ENCODE measurements around the gene JHY.

DNA sequence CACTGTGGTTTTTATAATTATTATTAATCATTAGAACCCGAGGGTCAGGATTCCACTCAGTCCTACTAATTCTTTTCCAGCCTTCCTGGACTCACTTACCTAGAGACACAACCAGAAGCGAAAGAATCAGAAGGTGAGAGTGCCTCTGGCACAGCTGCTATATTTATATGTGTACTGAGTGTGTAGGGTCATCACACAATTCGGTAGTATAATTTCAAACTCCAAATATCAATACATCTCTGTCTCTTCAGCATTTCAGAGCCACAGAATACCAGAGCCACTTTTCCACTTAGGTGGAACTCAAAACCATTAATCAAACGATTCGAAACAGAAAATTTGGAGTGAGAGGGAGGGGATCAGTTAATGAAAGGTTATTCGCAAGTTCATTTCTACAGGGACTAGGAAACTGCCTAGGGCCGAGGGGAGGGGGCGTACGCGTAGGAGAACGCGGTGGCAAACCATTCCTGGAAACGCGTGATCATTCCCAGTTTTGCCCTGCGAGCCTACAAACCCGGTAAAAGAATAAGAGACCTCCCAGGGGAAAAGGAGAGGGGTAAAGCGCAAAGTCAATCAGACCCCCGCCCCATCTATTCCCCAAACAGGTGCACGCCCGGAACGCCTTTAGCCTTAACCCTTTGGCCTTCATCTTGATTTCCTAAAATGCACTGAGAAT, 93.6 kb downstream of the JHY start:
- no peak for TF ChIP-seq RAD21 (IDR thresholded peaks at IDR 0.05; ENCODE audit: low read length)
- TF ChIP-seq, protein P1, sequence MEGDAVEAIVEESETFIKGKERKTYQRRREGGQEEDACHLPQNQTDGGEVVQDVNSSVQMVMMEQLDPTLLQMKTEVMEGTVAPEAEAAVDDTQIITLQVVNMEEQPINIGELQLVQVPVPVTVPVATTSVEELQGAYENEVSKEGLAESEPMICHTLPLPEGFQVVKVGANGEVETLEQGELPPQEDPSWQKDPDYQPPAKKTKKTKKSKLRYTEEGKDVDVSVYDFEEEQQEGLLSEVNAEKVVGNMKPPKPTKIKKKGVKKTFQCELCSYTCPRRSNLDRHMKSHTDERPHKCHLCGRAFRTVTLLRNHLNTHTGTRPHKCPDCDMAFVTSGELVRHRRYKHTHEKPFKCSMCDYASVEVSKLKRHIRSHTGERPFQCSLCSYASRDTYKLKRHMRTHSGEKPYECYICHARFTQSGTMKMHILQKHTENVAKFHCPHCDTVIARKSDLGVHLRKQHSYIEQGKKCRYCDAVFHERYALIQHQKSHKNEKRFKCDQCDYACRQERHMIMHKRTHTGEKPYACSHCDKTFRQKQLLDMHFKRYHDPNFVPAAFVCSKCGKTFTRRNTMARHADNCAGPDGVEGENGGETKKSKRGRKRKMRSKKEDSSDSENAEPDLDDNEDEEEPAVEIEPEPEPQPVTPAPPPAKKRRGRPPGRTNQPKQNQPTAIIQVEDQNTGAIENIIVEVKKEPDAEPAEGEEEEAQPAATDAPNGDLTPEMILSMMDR (conservative IDR thresholded peaks at IDR 0.05; ENCODE audit: low read depth, low read length), result no peak
